Epithelial cell of proximal tubule (primary cell): Measurements from ENCODE around the gene OR1I1. TPM values are rescaled to one million over a fixed set of nuclear protein-coding genes. Genes with fewer than 3 reads are reported as not detected.

ENCODE experiments used
- DNase-seq: peaks from one replicate; pipeline ENCODE4 v3.0.0-alpha.2; 2011; ENCODE audit warnings: low read depth
- H3K4me3 ChIP-seq: 2 replicates; pipeline ENCODE4 v1.5.1; 2011; ENCODE audit warnings: low read depth, mild to moderate bottlenecking, low read length
- total RNA-seq: library from RNA; depleted of rRNA; stranded (reverse); fragments of >200 nt; gene quantifications from 2 replicates; pipeline ENCODE4 v1.2.3, GENCODE V29; 2015
- TF ChIP-seq, protein P1 (sequence below): conservative IDR thresholded peaks from 2 replicates; pipeline ENCODE4 v1.5.1; 2012; ENCODE audit warnings: low read depth, mild to moderate bottlenecking, low read length

The OR1I1 gene
- total RNA-seq, 1 donor from 2014 or later = not detected

DNA sequence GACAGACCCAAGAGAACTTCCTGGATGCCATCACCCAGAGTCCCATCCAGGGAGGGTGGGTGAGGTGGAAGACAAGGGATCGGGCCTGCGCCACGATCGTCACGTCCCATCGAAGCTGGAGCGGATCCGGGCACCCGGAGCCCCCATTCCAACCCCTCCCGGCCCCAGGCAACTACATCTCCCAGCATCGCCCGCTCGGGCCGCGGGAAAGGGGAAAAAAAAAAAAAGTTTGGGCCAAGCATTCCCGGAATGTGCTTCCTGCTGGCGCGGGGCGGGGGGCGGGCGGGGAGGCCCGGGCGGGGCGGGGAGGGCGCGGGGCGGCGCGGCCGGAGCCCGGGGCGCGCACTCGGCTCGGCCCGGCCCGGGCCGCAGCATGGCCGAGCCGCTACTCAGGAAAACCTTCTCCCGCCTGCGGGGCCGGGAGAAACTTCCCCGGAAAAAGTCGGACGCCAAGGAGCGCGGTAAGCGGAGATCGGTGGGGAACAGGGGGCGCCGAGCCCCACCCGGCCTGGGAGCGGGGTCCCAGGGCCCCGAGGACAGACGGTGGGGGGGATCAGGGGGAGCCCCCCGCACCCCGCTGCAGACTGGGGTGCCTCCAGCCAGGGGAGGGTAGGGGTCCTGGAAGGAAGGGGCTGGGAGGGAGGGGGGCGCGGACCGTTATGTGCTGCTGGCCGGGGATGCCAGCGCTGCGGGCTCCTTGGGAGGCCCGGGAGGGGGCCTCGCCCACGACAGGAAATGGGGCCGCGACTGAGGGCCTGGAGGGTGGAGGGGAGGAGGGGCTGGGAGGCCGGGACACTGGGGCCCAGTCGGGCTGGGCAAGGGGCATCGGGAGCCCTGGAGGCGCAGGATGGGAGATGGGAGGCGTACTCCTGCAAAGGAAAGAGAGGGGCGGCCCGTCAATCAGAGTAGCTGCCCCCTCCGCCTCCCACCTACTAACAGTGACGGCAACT lies 25.3 kb downstream of the OR1I1 start, which contains the start of gene SYDE1:
TSS of gene SYDE1 (plus strand) at position 341 of the 950 bp plus-strand sequence. CDS start at position 374, 33 bp downstream.
- peak within 1 kb of the TSS; percentile 89 for H3K4me3 ChIP-seq
- TF ChIP-seq, protein P1, sequence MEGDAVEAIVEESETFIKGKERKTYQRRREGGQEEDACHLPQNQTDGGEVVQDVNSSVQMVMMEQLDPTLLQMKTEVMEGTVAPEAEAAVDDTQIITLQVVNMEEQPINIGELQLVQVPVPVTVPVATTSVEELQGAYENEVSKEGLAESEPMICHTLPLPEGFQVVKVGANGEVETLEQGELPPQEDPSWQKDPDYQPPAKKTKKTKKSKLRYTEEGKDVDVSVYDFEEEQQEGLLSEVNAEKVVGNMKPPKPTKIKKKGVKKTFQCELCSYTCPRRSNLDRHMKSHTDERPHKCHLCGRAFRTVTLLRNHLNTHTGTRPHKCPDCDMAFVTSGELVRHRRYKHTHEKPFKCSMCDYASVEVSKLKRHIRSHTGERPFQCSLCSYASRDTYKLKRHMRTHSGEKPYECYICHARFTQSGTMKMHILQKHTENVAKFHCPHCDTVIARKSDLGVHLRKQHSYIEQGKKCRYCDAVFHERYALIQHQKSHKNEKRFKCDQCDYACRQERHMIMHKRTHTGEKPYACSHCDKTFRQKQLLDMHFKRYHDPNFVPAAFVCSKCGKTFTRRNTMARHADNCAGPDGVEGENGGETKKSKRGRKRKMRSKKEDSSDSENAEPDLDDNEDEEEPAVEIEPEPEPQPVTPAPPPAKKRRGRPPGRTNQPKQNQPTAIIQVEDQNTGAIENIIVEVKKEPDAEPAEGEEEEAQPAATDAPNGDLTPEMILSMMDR = no peak
- DNase-seq = no peak

DNA sequence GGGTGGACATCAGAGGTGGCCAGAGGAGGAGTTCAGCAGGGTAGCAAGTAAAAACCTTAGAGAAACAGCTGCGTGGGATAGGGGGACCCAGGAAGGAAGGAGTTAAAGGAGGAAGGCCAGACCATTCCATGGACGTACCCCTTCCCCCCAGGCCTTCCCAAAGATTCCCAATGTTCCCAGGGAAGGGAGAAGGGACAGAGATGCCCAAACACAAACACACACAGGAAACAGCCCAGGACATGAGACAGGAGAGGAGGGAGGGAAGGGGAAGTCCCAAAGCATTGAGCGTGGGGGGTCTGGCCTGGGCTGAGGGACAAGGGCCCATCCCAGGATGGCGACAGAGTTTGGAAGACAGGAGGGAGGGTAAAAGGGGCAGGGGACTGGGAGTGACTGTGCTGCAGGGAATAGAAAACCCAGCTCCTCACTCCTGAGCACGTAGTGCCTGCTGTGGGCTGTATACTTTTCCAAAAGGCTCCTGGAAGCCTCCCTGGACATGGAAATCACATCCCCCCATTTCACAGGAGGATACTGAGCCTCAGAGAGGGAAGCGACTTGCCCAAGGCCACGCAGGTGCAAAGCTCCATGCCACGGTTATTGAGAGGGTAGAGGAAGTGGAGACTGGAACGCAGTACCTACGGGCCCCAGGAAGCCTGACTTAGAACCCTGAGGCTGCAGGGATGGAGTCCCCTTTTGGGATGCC lies 26.3 kb downstream of the OR1I1 start:
- peak overlapping the region; percentile 89 for H3K4me3 ChIP-seq
- no peak for DNase-seq
- TF ChIP-seq, protein P1 = no peak

DNA sequence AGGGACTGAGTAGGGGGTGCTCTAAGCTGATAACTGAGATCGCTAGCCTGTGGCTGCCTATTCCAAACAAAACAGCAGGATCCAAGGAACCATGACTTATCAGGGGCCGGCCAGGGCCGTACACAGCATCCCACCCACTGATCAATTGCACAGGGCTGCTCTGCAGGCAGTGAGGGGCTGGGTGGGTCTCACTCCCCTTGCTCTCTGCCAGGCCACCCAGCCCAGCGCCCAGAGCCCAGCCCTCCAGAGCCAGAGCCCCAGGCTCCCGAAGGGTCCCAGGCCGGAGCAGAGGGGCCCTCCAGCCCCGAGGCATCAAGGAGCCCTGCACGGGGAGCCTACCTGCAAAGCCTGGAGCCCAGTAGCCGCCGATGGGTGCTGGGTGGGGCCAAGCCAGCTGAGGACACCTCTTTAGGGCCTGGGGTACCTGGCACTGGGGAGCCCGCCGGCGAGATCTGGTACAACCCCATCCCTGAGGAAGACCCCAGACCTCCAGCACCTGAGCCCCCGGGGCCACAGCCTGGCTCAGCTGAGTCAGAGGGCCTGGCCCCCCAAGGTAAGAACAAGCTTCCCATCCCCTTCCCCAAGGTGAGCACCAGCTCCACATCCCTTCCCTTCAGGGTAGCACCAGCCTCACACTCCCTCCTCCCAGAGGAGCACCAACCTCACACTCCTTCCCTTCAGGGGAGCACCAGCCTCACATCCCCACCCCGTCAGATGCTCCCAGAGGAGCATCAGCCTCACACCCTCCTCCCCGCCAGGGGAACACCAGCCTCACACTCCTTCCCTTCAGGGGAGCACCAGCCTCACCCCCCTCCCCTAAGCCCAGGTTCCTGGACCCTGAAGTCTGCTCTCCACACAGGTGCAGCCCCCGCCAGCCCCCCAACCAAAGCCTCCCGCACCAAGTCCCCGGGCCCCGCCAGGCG lies 27.1 kb downstream of the OR1I1 start:
- TF ChIP-seq, protein P1 = no peak
- no peak for DNase-seq
- no peak overlapping the region for H3K4me3 ChIP-seq

DNA sequence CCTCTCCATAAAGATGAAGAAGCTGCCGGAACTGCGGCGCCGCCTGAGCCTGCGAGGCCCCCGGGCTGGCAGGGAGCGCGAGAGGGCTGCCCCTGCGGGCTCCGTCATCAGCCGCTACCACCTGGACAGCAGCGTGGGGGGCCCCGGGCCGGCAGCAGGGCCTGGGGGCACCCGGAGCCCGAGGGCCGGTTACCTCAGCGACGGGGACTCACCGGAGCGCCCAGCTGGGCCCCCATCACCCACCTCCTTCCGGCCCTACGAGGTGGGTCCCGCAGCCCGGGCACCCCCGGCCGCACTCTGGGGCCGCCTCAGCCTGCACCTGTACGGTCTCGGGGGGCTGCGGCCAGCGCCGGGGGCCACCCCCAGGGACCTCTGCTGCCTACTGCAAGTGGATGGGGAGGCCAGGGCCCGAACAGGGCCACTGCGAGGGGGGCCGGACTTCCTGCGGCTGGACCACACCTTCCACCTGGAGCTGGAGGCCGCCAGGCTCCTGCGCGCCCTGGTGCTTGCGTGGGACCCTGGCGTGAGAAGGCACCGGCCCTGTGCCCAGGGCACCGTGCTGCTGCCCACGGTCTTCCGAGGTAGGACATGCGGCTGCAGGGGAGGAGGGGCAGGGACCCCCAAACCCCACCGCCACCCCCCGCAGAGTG lies 27.9 kb downstream of the OR1I1 start:
- no peak overlapping the region for H3K4me3 ChIP-seq
- no peak for DNase-seq
- TF ChIP-seq, protein P1 = no peak

DNA sequence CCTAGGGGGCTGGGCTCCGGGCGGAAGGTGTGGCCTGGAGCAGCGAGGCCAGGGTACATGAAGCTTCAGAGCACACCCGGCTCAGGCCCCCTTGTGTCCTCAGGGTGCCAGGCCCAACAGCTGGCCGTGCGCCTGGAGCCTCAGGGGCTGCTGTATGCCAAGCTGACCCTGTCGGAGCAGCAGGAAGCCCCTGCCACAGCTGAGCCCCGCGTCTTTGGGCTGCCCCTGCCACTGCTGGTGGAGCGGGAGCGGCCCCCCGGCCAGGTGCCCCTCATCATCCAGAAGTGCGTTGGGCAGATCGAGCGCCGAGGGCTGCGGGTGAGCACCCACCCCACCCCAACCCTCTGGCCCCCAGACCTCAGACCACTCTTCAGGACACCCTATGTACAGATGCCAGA lies 28.4 kb downstream of the OR1I1 start:
- TF ChIP-seq, protein P1 = no peak
- no peak overlapping the region for H3K4me3 ChIP-seq
- no peak for DNase-seq

DNA sequence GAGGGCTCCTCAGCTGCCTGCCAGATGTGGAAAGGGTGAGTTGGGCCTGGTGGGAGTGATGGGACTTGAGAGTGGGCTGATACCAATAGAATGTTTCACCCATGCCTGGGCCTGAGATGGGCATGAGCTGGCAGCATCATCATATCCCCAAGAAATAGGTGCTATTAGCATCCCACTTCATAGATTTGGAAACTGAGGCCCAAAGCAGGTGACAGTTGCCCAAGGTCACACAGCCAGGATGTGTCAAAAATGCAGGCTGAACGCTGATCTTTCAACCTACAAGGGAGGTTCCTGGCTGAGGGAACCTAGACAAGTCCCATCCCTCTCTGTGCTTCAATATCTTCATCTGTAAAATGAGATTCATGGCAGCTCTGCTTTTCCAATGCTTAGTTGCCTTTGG lies 29.7 kb downstream of the OR1I1 start:
- TF ChIP-seq, protein P1 = no peak
- no peak for DNase-seq
- H3K4me3 ChIP-seq = no peak overlapping the region
